Lower leg skin (tissue), 4 donors: ENCODE measurements around the gene NAV2. TPM values are rescaled to one million over a fixed set of nuclear protein-coding genes. Genes with fewer than 3 reads are reported as not detected.

Experiments
- DNase-seq, 2 donors: peaks; one replicate each; pipeline ENCODE4 v3.0.0-alpha.2; 2019; ENCODE audit warnings: low spot score in 2 of 2
- H3K4me3 ChIP-seq: fragments of 200-600 bp; sonication (generic); 2 replicates; pipeline ENCODE4 v1.5.1; 2017; ENCODE audit warnings: mild to moderate bottlenecking, low read depth; ENCODE audit not compliant: poor library complexity, severe bottlenecking
- POLR2A ChIP-seq, 2 donors: fragments of 450-650 bp; IDR thresholded peaks; one replicate each; pipeline ENCODE4 v1.6.1; 2016 to 2017; ENCODE audit warnings: antibody characterized with exemption in 2 of 2, mild to moderate bottlenecking in 1 of 2, moderate library complexity in 1 of 2
- WGBS, 2 donors: methylation state at CpG; one replicate each; pipeline ENCODE4 v1.1.5; 2018; 5-methylcytosine and 5-hydroxymethylcytosine counted together
- intact Hi-C: fragments of 100-400 bp; cut with DNase I; formaldehyde crosslinking; loops from one replicate; pipeline ENCODE4 v1.15.0; 2023; ENCODE audit warnings: low total_unique reads
- total RNA-seq, 4 donors: library from RNA; depleted of rRNA; stranded (reverse); fragments of >200 nt; gene quantifications; one replicate each; pipeline ENCODE4 v1.1.0, GENCODE V29; 2016
- TF ChIP-seq, protein P1 (sequence below), 3 donors: fragments of 450-650 bp; IDR thresholded peaks; one replicate each; pipeline ENCODE4 v1.5.1; 2016; ENCODE audit warnings: antibody characterized with exemption in 3 of 3, mild to moderate bottlenecking in 3 of 3, moderate library complexity in 2 of 3

Gene NAV2
- total RNA-seq, 4 donors from 2014 or later = 5.8 to 30.7 (median 21.0) TPM

- no peak overlapping the region for H3K4me3 ChIP-seq
- no peak for DNase-seq
- TF ChIP-seq POLR2A (IDR thresholded peaks at IDR 0.05) = no peak
- TF ChIP-seq, protein P1, sequence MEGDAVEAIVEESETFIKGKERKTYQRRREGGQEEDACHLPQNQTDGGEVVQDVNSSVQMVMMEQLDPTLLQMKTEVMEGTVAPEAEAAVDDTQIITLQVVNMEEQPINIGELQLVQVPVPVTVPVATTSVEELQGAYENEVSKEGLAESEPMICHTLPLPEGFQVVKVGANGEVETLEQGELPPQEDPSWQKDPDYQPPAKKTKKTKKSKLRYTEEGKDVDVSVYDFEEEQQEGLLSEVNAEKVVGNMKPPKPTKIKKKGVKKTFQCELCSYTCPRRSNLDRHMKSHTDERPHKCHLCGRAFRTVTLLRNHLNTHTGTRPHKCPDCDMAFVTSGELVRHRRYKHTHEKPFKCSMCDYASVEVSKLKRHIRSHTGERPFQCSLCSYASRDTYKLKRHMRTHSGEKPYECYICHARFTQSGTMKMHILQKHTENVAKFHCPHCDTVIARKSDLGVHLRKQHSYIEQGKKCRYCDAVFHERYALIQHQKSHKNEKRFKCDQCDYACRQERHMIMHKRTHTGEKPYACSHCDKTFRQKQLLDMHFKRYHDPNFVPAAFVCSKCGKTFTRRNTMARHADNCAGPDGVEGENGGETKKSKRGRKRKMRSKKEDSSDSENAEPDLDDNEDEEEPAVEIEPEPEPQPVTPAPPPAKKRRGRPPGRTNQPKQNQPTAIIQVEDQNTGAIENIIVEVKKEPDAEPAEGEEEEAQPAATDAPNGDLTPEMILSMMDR (IDR thresholded peaks at IDR 0.05) = no peak
- WGBS, 2 donors = 79 to 85% methylated on average over 4 of the region's 4 CpGs
- intact Hi-C loops = no loop called here
Measured at GRCh38 chr11:19772480-19772879, 59.8 kb downstream of the NAV2 start.

GRCh38 chr11:19774329-19774728 is 61.7 kb downstream of the NAV2 start:
- TF ChIP-seq, protein P1 (IDR thresholded peaks at IDR 0.05) = no peak
- no peak for TF ChIP-seq POLR2A (IDR thresholded peaks at IDR 0.05)
- no peak overlapping the region for H3K4me3 ChIP-seq
- 97 to 98% methylated on average over 3 of the region's 3 CpGs for WGBS, 2 donors
- intact Hi-C loops = no loop called here
- no peak for DNase-seq

GRCh38 chr11:19774817-19775580 is 62.4 kb downstream of the NAV2 start:
- DNase-seq = no peak
- intact Hi-C loops = no loop called here
- H3K4me3 ChIP-seq = no peak overlapping the region
- WGBS, 2 donors = 77 to 86% methylated on average over 3 of the region's 3 CpGs
- no peak for TF ChIP-seq POLR2A (IDR thresholded peaks at IDR 0.05)
- TF ChIP-seq, protein P1 (IDR thresholded peaks at IDR 0.05) = no peak

- intact Hi-C loops = no loop called here
- 94 to 96% methylated on average over 4 of the region's 4 CpGs for WGBS, 2 donors
- no peak overlapping the region for H3K4me3 ChIP-seq
Measured at GRCh38 chr11:19775622-19776021, 63.0 kb downstream of the NAV2 start.

DNA sequence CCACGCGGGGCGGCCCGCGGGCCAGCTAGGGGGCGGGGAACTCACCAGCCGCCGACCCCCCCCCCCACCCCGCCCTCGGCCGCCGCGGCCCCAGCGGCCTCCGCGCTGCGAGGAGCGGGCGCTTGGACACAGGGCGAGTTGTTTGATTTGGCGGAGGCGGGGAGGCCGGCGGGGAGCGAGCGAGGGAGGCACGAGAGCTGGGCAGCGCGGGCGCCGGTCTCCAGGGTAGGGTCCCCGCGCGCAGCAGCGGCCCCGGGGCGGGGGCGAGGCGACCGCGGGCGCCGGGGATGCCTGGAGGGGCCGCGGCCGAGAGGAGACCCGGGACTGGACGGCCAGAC is 64.4 kb downstream of the NAV2 start:
- TF ChIP-seq POLR2A (IDR thresholded peaks at IDR 0.05) = no peak
- TF ChIP-seq, protein P1 (IDR thresholded peaks at IDR 0.05) = no peak
- H3K4me3 ChIP-seq = peak overlapping the region; percentile 9
- intact Hi-C loops = no loop called here
- 0 to 2% methylated on average over 19 to 24 of the region's 48 CpGs for WGBS, 2 donors
- no peak for DNase-seq

More at GRCh38 chr11:19775622-19776021, 63.0 kb downstream of the NAV2 start:
- DNase-seq = no peak
- TF ChIP-seq POLR2A (IDR thresholded peaks at IDR 0.05) = no peak
- TF ChIP-seq, protein P1 (IDR thresholded peaks at IDR 0.05) = no peak
